ENCODE data around the gene AHCY.

DNA sequence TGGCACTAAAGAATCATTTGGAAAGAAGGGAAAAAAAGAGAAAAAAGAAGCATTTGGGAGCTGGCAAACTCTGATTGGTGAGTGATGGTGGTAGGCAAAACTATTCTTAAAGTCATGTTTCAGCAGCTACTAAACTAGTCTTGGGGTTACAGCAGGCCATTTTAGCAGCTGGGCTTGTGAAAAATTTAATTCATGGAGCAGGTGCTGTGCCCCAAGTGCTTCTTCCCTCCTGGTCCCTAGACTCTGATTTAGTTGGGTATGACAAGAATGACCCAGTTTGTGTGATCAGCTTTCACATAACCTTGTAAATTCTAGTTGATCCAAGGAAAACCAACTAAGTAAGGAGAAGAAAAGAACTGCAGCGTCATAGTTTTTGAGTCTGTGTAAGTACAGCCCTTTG, 63.0 kb downstream of the AHCY start:
- no peak for TF ChIP-seq CTCF (IDR thresholded peaks at IDR 0.05; ENCODE audit: poor library complexity, severe bottlenecking)
- TF ChIP-seq EZH2 (IDR thresholded peaks at IDR 0.05; ENCODE audit: borderline replicate concordance, insufficient read depth, low read length, poor library complexity, severe bottlenecking) = no peak
- TF ChIP-seq MXI1 (conservative IDR thresholded peaks at IDR 0.05; ENCODE audit: poor library complexity, severe bottlenecking) = no peak
- no peak for TF ChIP-seq RAD21 (conservative IDR thresholded peaks at IDR 0.05)
- no peak for TF ChIP-seq TAF1 (IDR thresholded peaks at IDR 0.05; ENCODE audit: low read depth)
- TF ChIP-seq, protein P1, sequence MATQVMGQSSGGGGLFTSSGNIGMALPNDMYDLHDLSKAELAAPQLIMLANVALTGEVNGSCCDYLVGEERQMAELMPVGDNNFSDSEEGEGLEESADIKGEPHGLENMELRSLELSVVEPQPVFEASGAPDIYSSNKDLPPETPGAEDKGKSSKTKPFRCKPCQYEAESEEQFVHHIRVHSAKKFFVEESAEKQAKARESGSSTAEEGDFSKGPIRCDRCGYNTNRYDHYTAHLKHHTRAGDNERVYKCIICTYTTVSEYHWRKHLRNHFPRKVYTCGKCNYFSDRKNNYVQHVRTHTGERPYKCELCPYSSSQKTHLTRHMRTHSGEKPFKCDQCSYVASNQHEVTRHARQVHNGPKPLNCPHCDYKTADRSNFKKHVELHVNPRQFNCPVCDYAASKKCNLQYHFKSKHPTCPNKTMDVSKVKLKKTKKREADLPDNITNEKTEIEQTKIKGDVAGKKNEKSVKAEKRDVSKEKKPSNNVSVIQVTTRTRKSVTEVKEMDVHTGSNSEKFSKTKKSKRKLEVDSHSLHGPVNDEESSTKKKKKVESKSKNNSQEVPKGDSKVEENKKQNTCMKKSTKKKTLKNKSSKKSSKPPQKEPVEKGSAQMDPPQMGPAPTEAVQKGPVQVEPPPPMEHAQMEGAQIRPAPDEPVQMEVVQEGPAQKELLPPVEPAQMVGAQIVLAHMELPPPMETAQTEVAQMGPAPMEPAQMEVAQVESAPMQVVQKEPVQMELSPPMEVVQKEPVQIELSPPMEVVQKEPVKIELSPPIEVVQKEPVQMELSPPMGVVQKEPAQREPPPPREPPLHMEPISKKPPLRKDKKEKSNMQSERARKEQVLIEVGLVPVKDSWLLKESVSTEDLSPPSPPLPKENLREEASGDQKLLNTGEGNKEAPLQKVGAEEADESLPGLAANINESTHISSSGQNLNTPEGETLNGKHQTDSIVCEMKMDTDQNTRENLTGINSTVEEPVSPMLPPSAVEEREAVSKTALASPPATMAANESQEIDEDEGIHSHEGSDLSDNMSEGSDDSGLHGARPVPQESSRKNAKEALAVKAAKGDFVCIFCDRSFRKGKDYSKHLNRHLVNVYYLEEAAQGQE (IDR thresholded peaks at IDR 0.05; ENCODE audit: borderline replicate concordance) = no peak
- no peak for TF ChIP-seq EP300 (conservative IDR thresholded peaks at IDR 0.05; ENCODE audit: poor library complexity, severe bottlenecking)
